GM18867 (cell line): Measurements from ENCODE around the gene FTO.

Experiments used
- ATAC-seq: cut with Tn5 transposase; IDR thresholded peaks from one replicate; pipeline ENCODE4 v1.9.1; 2021; ENCODE audit warnings: mild to moderate bottlenecking, moderate library complexity; ENCODE audit not compliant: unreplicated experiment

FTO gene

DNA sequence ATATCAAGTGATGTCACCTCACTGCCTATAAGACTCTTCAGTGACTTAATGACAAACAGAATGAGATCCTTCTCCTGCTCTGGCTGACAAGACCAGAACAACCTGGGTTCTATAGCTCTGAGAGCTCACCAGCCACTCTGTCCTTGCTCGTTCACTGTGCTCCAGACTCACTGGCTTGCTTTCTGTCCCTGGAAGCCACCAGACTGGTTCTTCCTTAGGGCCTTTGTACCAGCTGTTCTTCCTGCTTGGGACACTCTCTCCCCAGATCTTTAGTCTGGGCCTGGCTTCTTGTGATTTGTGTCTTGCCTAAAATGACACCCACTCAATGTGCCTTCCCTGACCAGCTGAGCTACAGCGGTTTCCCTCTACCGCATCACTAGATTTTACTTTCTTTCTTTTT, 76.1 kb downstream of the FTO start:
- ATAC-seq, result no peak

DNA sequence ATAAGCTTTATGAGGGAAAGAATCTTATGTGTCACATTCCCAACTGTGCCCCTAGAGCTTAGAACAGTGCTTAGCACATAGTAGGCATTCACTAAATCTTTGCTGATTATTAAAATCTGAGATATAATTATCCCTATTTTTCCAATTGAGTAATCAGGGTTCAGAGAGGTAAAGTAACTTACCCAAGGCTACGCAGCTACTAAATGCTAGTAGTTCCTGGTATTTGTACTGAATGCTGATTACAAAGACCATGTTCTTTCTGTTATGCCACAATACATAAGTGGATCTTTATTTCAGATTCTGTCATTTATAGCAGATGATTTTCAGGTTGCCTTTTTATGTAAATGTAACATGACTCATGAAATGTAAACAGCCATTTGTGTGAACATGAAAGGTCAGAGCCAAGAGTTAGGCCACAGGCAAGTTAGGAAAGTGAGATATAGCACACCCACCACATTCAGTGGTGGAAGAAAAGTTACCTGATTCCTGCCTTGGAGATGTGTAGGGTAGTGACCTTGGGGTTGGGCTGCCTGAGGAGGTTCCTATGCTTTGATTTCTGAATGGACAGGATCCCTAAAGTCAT, 77.2 kb downstream of the FTO start:
- ATAC-seq, result no peak

DNA sequence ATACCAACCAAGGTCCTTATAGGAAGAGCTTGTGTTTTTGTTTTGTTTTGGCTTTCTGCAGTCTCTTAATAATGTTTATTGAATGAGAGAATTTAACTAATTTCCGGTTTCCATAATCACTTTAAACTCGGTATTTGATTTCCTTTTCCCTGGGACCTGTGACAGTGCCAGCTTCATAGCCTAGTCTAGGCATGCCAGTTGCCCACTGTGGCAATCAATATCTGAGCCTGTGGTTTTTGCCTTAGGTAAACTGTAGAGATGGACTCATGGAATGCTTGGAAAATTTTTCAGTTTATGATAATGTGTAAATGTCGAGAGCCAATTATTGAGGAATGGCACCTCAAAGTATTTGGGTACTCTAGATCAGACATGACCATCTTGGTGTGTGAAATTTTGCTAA, 78.2 kb downstream of the FTO start:
- ATAC-seq, result no peak

DNA sequence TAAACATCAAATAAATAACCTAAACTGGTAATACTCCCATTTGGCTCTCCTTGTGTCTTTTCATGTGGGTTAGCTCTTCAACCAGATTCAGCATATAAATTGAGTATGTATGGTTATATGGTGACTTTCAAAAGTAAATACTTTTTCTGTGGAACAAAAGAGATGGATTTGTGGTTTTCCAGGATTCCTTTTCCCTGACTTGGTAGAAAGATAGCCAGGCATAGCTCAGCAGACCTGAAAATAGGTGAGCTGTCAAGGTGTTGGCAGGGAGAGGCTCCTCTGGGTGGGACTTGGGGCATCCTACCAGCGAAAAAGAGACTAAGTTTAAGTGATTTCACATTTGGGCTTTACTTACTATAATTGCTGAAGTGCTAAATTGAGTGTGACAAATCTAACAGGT, 80.3 kb downstream of the FTO start:
- ATAC-seq, result no peak

DNA sequence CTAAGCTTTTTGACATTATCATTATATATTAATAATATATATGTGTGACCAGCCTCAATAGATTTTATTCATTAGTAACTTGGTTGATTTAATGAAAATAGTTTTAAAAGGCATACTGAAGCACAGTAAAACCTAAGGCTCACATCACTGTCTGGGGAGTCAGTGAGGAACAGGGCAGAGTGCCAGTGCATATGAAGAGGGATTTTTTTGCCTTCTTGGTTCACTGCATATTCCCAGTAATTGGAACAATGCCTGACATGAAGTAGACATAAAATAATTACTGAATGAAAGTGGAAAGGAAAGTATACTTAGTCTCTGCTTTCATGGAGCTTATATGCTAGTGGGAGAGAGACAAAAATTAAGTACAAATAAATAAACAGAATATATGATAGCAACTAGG, 81.1 kb downstream of the FTO start:
- ATAC-seq, result no peak

DNA sequence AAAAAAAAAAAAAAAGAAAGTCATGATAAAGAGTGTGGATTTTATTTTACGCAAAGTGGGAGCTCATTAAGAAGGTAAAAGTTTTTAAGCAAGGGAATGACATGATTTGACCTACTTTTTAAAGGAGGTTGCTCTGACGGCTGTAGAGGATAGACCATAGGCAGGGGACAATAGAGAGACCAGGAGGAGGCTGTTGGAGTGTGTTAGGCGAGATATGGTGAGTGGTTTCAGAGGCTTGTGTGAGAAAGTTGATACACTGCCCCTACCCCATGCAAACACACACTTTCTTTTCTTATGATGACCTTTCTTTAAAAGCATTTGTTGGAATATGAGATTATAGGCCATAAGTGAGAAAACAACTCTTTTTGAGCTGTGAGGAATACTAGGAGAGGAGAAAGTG, 82.0 kb downstream of the FTO start:
- ATAC-seq, result no peak

DNA sequence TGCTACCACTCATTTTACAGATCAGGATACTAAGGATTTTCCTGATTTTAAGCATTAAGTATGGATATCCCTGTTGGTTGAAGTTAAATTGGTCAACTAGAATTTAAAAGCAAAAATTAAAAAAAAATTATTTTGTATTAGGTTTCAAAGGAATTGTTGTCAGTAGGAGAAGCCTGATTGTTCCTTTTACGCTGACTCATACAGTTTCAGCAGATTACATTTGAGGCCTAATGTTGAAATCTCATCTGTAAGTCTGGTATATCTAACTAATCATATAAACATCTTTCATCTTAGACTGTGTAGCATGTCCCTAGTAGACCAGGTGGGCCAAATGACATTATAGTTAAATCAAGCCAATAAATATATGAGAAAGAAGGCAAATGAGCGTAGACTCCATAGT, 83.5 kb downstream of the FTO start:
- no peak for ATAC-seq

DNA sequence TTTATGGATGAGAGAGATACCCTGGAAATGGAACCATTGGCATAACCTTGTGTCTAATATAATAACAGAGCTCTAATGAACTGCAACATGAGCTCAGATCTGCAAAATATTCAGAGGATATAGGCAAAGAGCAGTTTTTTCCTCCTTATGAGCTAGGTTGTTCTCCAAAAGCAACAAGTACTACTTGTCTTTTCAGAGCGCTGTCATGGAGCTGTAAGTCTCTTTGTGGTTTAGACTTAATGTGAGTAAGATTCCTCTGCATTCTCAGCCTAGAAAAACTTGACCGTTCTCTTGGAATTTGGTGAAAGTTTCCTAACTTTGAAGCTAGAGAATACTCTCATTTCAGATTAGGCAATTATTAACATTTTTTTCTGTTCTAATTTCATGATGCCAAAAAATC, 85.2 kb downstream of the FTO start:
- no peak for ATAC-seq

DNA sequence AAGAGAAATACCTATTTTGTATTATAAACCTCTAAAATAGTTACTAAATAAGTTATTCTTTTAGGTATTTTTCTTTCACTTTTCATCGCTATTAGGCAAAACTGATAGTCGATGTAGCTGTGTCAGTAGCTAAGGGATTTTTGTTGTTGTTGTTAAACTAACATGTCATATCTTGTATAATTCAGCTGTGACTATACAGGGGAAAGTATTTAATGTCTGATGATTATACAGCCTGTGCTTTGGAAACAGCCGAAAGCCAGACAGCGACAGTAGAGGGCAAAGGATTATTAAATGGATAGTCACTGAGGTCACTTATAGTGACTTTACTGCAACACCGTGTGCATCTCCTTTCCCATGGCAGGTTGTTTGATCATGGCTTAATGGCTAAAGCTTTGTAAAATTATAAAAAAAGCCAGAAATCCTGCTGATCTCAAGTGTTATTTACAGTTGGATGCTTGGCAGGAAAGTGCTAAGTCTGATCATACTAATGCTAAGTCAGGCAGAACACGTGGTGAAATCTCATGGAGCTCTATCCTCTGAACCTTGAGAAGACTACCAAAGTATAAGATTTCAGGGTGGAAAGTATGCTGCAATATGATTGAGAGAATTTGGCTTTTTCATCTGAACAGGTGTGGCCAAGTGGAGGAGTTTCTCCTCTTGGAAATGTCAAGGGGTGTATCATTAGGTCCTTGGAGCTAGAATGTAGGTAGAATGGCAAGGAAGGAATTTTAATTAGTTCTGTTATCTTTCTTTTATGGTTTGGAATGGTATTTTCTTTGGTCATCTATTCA, 88.4 kb downstream of the FTO start:
- no peak for ATAC-seq

DNA sequence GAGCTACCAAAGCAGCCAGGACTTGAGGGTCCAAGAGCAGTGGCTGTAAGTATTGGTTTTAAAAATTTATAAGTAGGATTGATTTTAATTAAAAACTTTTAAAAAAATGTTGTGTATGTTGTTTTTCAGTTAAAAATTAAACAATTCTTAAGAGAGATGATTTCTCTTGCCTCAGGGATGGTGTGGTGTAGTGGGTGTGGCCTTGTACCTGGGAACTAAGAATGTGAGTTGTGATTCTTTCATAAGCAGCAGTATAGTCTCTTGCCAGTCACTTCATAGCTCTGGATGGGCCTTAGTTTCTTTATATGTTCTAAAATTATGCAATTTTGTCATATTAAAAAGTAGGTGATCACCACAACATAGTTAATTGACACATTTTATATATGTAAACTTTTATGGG, 99.5 kb downstream of the FTO start:
- ATAC-seq, result no peak

DNA sequence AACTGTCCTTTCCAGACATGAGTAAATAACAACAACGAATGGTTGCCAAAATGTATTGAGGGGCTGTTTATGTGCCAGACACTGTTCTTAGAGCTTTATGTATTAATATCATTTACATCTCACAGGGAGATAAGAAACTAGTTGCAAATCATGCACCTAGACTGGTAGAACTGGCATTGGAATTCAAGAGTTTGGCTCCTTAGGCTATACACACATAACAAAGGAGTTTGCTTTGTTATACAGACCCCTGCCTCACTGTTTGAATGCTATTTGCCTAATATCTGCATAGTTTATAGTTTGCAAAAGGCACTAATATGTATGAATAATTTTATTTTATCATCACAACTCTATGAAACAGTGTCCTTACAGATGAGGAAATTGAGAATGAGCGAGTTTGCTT, 100.0 kb downstream of the FTO start:
- ATAC-seq, result no peak

DNA sequence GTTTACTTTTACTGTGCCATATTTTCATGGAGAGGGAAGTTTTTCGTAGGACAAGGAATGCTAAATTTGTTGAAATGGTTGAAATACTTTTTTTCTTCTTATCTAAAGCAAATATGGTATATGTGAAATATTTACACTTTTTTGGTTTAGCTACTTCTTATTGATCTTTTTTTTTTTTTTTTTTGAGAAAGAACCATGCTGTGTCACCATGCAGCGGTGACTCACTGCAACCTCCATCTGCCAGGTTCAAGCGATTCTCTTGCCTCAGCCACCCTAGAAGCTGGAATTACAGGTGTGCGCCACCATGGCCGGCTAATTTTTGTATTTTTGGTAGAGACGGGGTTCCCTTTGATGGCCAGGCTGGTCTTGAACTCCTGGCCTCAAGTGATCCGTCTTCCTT, 100.5 kb downstream of the FTO start:
- no peak for ATAC-seq

DNA sequence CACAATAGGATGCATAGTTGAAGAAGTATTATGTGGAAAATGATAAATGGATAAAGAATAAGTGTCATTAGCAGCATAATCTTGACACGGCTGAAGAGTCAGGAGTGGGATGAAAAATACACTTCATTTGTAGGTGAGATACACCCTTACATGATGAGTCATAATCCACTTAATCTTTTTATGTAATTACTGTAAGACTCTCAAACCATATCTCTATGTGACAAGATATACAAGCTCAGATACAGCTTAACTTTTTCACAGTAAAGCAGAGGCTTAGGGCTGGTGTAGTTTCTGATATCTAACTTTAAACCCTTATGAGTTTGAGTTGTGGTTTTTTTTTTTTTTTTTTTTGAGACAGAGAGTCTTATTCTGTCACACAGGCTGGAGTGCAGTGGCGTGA, 101.2 kb downstream of the FTO start:
- no peak for ATAC-seq

DNA sequence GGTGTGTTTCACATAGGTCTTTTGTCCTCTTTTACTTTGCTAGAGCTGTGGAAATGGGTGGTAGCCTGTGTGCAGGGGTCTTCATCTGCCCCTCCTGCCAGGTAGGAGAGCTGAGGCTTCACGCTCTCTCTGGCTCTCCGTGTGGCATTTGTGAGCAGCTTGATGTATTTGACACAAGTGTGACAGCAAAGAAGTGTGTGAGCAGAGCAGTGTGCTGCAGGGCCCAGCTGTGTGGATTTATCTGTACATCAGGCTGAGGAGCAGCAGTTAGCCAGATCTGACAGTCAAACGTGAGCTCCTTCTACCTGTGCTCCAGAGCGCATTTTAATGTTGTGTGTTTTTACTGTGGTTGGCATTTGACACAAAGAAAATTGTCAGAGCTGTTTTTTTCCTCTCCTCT, 101.8 kb downstream of the FTO start:
- no peak for ATAC-seq

DNA sequence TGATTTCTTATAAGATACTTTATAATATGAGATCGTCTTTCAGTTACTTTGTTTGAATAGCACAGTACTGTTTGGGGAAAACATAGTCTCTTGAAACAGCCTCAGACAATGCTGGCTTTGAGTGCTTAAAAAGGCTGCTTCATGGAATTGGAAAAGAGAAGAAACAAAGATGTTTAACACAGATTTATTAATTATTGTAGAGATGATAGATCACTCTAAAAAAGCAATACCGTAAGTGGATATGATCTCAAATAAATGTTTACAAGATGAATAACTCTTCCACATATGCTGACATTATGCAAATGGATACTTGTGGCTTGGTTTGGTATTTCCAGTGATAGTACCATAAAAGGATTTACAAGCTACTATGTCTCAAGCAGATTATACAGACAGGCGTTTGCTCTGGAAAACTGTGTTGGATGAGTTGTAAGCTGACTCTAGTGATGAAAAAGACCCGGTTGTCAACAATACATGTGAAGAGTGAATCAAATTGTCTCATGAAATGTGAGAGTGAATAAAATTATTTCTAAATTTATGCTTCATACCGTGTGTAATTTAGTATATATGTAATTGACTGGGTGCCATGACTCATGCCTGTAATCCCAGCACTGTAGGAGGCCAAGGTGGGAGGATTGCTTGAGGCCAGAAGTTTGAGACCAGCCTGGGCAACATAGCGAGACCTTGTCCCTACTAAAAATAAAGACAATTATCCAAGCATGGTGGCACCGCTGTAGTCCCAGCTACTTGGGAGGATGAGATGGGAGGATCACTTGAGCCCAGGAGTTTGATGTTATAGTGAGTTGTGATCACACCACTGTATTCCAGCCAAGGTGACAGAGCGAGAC, 105.4 kb downstream of the FTO start:
- ATAC-seq, result no peak

DNA sequence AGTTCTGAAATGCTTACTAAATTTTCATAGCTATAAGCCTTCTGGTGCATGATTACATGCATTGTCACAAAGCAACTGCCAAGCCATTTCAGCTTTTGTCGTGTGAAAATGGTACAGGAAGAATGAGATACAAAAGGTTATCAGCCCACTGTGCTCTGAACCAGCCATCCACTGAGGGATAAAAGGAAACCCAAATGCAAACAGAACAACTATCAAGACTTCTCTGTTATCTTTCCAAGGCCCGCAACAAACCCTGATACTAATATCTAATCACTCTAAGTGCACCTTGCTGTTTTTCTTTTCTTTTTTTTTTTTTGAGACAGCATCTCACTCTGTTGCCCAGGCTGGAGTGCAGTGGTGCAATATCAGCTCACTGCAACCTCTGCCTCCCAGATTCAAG, 109.0 kb downstream of the FTO start:
- ATAC-seq, result no peak

DNA sequence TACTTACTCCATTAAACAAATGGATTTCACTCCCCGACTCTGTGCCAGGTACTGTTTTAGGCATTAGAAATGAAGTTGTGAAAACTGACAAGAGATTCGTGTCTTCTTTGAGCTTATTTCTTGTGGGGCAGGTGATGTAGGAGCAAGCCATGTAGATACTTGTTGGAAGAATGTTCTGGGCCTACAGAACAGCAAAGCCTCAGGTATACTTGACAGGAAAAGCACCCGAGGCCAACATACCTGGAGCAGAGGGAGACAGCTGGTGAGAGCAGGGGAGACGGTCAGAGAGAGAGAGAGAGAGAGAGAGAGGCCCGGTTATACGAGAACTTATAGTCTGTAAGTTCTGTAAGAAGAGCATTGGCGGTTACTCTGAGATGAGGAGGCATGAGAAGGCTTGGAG, 110.8 kb downstream of the FTO start:
- ATAC-seq, result no peak

DNA sequence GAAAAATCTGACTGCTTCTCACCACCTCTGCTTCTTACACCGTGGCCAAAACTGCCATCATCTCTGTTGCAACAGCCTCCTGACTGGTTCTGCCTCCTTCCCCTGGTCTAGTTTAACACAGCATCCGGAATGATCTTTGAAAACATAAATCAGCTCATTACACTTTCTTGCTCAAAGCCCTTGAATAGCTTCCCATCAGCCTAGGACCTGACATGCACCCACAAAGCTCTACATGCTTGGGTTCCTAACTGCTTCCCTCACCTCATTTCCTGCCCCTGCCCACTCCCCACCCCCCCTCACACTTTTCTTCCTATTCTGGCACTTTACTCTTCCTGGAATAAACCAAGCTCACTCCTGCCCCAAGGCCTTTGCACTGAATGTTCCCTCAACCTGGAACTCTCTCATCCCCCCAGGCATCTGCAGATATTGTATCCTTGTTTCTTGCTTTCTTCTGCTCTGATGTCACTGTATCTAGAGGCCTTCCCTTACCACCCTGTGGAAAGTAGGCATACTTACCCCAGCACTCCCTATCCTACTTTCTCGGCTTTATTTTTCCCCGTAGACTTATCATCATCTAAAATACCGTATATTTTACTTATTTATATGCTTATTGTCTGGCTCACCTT, 112.4 kb downstream of the FTO start:
- ATAC-seq, result no peak

DNA sequence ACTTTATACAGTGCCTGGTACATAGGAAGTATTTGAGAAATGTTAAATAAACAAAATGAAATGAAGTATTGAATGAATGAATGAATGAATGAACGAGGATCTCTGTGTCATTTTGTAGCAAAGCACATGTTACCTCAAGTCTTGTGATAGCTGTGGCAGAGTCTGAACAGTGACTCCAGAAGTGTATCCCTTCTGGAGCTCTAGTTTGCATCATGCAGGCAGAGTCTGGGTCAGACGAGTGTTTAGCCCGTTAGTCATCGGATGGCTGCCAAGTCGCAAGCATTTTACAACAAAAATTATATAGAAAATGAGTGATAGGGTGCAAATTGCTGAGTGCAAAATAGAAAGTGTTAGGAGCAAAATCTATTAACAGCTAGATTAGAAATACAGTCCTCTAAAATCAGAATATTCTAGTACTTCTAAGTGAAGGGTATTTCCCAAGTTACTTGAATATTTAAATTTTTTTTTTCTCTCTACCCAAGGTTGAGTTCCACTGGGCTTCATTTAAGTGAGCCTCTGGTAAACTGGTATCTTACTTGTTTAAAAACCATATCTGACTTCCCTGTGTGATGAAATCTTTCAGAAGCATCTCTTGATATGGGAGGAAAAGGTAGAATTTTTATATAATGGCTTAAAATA, 113.3 kb downstream of the FTO start:
- ATAC-seq, result no peak

DNA sequence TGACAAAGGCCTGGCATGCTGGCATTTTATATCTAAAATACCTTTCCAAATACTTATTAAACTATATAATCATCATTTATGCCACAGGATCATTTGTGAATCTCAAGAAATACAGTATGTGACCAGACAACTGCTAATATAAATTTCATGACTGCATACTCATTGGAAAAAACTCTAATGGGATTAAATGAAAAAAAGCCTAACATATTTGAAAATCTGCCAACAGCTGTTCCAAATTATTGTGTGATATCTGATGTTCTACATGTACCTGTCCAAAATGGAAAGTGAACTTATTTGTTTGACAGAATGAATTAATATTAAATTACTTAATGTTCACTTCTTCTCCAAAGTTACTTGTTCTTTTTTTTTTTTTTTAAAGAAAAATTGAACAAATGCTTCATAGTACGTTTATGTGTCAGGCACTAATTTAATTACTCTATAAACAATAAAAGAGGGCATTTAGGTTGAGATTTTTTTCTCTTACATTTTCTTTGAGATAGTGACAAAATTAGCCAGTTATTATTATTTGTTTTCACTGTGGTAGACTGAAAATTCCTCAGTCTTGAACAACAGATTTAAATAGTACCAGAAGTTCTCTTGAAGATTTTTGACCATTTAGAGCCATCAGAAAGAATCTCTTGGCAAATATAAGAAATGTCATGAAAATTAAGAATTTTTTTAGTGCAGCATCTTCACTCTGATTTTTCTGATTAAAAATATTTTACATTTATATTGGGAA, 114.0 kb downstream of the FTO start:
- ATAC-seq, result no peak
